HG03135 (cell line): Measurements from ENCODE around the gene RIPOR2.
"Not testable (repeated sequence)": the region's sequence is repeated elsewhere in the genome, so short reads cannot be mapped to it uniquely, and the experiment has no call there.

Experiments
- ATAC-seq: cut with Tn5 transposase; IDR thresholded peaks from one replicate; pipeline ENCODE4 v1.9.1; 2021; ENCODE audit warnings: mild to moderate bottlenecking, moderate library complexity; ENCODE audit not compliant: unreplicated experiment

RIPOR2 gene

DNA sequence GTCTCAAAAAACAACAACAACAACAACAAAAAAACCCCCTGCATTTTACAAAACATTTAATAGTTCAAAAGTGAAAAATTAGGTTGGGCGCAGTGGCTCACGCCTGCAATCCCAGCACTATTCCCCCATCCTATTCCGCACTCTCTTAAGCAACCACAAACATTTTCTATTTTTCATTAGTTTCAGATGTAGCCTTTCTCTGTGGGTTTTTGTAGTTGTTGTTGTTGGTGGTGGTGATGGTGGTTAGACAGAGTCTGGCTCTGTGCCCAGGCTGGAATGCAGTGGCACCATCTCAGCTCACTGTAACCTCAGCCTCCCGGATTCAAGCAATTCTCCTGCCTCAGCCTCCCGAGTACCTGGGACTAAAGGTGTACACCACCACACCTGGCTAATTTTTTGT, 167.4 kb downstream of the RIPOR2 start:
- ATAC-seq = no peak

DNA sequence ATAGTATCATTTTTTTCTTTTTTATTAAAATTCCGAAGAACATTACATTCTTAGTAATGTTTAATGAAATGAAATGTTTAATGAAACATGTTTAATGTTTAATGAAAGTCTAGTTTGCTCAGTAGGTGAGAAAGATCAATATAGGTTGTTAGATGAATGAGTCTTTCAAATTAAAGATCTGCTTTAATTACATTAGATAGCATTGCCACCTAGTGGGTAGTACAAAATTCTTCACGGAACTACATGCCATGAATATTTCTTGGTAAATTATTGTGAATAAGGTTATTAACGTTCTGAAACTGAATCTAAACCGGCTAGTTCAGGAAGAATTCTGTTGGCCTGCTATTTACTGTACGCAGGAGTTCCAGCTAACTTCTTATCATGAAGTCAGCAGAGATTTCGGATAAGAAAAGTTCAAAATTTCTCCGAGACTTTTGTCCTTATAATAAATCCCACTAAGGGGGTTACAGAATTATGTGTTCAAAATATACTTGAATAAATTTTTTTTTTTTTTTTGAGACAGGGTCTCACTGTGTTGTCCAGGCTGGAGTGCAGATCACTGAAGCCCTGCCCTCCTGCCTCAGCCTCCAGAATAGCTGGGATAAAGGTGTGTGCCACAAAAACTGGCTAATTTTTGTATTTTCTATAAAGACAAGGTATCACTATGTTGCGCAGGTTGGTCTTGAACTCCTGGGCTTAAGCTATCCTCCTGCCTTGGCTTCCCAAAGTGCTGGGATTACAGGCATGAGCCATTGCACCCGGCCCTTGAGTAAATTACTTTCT, 168.9 kb downstream of the RIPOR2 start:
- ATAC-seq = no peak

DNA sequence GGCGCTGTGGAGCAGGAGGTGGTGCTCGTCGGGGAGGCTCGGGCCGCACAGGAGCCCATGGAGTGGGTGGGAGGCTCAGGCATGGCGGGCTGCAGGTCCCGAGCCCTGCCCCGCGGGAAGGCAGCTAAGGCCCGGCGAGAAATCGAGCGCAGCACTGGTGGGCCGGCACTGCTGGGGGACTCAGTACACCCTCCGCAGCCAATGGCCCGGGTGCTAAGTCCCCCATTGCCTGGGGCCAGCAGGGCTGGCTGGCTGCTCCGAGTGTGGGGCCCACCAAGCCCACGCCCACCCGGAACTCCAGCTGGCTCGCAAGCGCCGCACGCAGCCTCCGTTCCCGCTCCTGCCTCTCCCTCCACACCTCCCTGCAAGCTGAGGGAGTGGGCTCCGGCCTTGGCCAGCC, 169.8 kb downstream of the RIPOR2 start:
- ATAC-seq = not testable (repeated sequence)

DNA sequence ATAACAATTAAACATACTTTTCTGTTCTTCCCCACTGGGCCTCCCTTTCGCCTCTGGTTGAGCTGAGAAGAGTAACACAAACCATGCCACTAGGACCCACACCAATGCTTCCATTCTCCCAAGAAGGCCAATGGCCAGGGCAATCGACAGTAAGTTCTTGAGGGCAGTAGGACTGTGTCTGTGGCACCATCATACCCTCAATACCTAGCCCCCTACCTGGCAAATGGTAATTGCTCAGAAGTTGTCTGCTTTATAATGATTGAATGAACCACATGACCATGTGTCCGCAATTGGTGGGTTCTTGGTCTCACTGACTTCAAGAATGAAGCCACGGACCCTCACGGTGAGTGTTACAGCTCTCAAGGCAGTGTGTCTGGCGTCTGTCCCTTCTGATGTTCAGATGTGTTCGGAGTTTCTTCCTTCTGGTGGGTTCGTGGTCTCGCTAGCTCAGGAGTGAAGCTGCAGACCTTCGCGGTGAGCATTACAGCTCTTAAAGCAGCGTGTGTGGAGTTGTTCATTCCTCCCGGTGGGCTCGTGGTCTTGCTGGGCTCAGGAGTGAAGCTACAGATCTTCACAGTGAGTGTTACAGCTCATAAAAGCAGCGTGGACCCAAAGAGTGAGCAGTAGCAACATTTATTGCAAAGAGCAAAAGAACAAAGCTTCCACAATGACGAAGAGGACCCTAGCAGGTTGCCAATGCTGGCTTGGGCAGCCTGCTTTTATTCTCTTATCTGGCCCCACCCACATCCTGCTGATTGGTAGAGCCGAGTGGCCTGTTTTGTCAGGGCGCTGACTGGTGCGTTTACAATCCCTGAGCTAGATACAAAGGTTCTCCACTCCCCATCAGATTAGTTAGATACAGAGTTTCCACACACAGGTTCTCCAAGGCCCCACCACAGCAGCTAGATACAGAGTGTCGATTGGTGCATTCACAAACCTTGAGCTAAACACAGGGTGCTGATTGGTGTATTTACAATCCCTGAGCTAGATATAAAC, 170.6 kb downstream of the RIPOR2 start:
- not testable (repeated sequence) for ATAC-seq

DNA sequence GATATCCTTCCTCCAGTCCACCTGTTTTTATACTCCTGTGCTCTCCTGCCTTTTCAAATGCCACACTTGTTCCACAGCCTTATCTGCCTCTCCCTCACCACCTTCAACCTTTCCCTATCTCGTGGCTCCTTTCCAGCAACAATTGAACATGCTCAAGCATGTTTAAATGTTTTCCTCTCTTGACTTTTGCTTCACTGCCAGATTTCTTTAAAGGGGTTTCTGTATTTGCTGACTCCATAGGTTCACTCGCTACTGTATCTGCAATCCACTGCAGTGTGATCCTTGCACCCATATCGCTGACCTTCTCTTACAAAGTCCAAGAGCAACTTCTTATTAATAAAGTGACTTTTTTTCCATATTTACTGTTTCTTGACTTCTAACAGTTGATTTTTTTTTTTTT, 172.2 kb downstream of the RIPOR2 start:
- ATAC-seq = no peak

DNA sequence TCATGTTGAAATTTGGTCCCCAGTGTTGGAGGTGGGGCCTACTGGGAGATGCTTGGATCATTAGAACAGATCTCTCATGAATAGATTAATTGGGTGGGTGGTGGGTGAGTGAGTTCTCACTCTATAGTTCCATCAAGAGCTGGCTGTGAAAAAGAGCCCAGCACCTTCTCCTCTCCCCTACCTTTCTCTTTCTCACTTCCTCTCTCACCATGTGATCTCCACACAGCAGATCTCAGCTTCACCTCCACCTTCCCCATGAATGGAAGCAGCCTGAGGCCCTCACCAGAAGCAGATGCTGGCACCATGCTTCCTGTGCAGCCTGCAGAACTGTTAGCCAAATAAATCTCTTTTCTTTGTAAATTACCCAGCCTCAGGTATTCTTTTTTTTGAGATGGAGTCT, 173.9 kb downstream of the RIPOR2 start:
- no peak for ATAC-seq

DNA sequence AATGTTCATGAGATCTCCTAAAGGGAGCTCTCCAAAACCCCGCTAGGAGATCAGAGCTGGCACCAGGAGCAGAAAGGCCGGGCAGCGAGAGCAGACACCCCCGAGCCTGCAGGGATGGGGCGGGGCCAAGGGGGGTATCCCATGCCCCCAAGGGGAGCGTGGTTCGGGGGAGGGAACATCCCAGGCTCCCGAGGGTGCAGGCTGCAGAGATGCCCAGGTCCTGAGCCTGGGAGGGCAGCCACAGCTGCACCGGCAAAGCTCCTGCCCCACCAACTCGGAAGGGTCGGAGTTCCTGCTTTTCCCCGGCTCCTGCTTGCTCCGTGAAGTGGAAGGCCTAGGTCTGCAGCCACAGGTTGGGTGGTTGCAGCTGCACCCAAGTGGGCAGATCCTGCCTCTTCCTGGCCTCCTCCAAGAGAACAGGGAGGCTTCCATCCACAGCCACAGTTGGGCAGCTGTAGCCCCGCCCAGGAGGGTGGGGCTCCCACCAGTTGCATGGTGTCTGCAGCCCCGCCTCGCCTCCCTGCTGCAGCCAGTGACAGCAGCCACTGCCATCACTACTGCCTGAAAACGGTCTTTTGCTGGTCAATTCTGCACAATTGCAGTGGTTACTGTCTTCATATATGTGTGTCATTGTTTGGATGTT, 174.4 kb downstream of the RIPOR2 start:
- no peak for ATAC-seq

DNA sequence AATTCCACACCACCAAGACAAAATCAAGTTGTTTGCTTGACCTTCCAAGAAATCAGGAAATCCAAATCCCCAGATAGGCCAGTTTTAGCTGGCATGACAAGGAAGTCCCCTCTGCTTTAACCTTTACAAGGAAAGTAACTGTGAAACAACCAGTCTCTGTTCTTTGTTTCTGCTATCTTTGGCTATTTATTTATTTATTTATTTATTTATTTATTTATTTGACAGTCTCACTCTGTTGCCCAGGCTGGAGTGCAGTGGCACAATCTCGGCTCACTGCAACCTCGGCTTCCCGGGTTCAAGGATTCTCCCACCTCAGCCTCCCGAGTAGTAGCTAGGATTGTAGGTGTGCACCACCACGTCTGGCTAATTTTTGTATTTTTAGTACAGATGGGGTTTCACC, 175.6 kb downstream of the RIPOR2 start:
- no peak for ATAC-seq

DNA sequence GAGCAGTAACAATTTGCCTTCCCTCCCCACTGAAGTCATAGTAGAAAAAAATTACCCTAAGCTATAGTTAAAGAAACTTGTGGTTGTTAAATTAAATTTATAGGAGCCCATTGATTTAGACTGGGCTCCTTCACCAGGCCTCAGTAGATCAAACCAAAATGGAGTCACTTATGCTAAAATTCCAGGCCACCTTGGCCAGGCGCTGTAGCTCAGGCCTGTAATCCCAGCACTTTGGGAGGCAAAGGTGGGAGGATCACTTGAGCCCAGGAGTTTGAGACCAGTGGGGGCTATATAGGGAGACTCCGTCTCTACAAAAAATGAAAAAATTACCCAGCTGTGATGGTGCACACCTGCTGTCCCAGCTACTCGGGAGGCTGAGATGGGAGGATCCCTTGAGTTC, 176.0 kb downstream of the RIPOR2 start:
- no peak for ATAC-seq

DNA sequence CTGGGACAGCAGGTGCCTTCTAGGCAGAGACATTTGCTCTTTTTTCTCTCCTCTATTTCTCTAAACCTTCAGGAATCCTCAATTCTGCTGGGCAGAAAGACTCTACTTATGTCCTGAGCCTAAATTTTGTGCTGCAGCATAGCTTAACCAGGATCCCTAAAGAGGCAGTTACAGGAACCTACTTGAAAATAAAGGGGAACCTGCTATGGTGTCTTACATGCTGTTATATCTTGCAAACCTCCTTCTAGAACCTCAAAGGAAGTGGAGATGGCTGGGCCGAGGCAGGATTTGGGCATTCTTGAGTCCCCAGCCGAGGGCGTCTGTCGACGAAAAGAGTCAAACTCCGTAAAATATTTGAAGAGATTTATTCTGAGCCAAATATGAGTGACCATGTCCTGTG, 178.1 kb downstream of the RIPOR2 start:
- no peak for ATAC-seq

DNA sequence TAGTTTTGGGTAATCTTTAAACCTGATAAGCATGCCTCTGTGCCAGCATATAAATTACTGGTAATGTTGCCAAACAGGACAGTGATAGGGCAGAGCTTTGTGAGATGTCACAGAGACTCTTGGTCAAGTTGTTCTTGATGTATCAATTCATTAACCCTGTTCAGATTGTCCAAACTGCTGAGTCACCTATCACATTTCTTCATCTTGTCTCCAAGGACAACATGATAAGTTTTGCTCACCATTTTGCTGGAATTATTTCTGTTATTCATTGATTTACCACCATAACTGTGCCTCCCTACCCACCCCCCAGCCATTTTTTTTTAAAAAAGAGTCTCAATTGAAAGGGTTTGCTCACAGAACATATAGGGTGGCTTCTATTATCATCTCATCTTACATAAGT, 180.5 kb downstream of the RIPOR2 start:
- no peak for ATAC-seq

DNA sequence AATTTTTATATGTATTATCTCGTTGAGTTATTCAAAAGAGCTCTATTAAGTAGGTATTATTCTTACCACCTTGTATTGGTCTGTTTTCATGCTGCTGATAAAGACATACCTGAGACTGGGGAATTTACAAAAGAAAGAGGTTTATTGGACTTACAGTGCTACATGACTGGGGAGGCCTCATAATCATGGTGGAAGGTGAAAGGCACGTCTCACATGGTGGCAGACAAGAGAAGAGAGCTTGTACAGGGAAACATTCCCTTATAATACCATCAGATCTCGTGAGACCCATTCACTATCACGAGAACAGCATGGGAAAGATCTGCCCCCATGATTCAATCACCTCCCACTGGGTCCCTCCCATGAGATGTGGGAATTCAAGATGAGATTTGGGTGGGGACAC, 181.4 kb downstream of the RIPOR2 start:
- ATAC-seq = not testable (repeated sequence)
